Hepatocyte (in vitro differentiated cells): ENCODE results near the gene C6orf136. TPM values are rescaled to one million over a fixed set of nuclear protein-coding genes. Genes with fewer than 3 reads are reported as not detected.
"Not testable (repeated sequence)": the region's sequence is repeated elsewhere in the genome, so short reads cannot be mapped to it uniquely, and the experiment has no call there.

ENCODE experiments used
- DNase-seq: peaks from one replicate; pipeline ENCODE4 v3.0.0-alpha.2; 2016; ENCODE audit warnings: low spot score
- H2AFZ ChIP-seq: fragments of 200-600 bp; sonication (generic); 2 replicates; pipeline ENCODE4 v1.6.0; 2016; ENCODE audit warnings: antibody characterized with exemption, mild to moderate bottlenecking
- H3K27ac ChIP-seq: fragments of 200-600 bp; sonication (generic); 2 replicates; pipeline ENCODE4 v1.5.1; 2016; ENCODE audit warnings: mild to moderate bottlenecking
- H3K27me3 ChIP-seq: fragments of 200-600 bp; sonication (generic); 2 replicates; pipeline ENCODE4 v1.6.1; 2016
- H3K36me3 ChIP-seq: fragments of 200-600 bp; sonication (generic); replicated peaks from 2 replicates; pipeline ENCODE4 v1.5.1; 2016; ENCODE audit warnings: low read depth; ENCODE audit not compliant: insufficient read depth
- H3K4me1 ChIP-seq: fragments of 200-600 bp; sonication (generic); 2 replicates; pipeline ENCODE4 v1.5.1; 2016; ENCODE audit warnings: mild to moderate bottlenecking, moderate library complexity; ENCODE audit not compliant: insufficient read depth
- H3K4me2 ChIP-seq: fragments of 200-600 bp; sonication (generic); 2 replicates; pipeline ENCODE4 v1.6.0; 2016
- H3K4me3 ChIP-seq: fragments of 200-600 bp; sonication (generic); 2 replicates; pipeline ENCODE4 v1.5.1; 2016; ENCODE audit warnings: mild to moderate bottlenecking
- H3K79me2 ChIP-seq: fragments of 200-600 bp; sonication (generic); 2 replicates; pipeline ENCODE4 v1.6.0; 2017; ENCODE audit warnings: mild to moderate bottlenecking
- H3K9me2 ChIP-seq: fragments of 200-600 bp; sonication (generic); replicated peaks from 2 replicates; pipeline ENCODE4 v1.6.0; 2017; ENCODE audit warnings: mild to moderate bottlenecking; ENCODE audit not compliant: insufficient read depth
- H3K9me3 ChIP-seq: fragments of 200-600 bp; sonication (generic); 2 replicates; pipeline ENCODE4 v1.5.1; 2016; ENCODE audit warnings: low read depth, mild to moderate bottlenecking
- H4K20me1 ChIP-seq: fragments of 200-600 bp; sonication (generic); 2 replicates; pipeline ENCODE4 v1.6.0; 2016; ENCODE audit warnings: mild to moderate bottlenecking; ENCODE audit not compliant: insufficient read depth, poor library complexity, severe bottlenecking
- EZH2 ChIP-seq: fragments of 200-600 bp; sonication (generic); IDR thresholded peaks from 2 replicates; pipeline ENCODE4 v1.6.1; 2016; ENCODE audit warnings: antibody characterized with exemption, mild to moderate bottlenecking, borderline replicate concordance
- EZH2phosphoT487 ChIP-seq: fragments of 200-600 bp; sonication (generic); IDR thresholded peaks from one replicate; pipeline ENCODE4 v1.6.1; 2018; ENCODE audit warnings: antibody characterized with exemption, mild to moderate bottlenecking, low read depth, moderate library complexity; ENCODE audit not compliant: unreplicated experiment, severe bottlenecking
- WGBS: methylation state at CpG from one replicate; pipeline ENCODE4 v1.1.6; 2016; ENCODE audit warnings: low lambda C conversion rate; ENCODE audit errors: missing lambda C conversion rate; 5-methylcytosine and 5-hydroxymethylcytosine counted together
- polyA plus RNA-seq: library from polyadenylated mRNA; unstranded; fragments of >200 nt; fragmentation: Nextera tagmentation; extraction: Ambion mirVana; gene quantifications from 2 replicates; pipeline ENCODE4 v1.2.1, GENCODE V29; 2016
- total RNA-seq: library from RNA; depleted of rRNA; stranded (reverse); fragments of >200 nt; gene quantifications from 2 replicates; pipeline ENCODE4 v1.2.3, GENCODE V29; 2014
- TF ChIP-seq, protein P1 (sequence below): fragments of 200-600 bp; sonication (generic); IDR thresholded peaks from 2 replicates; pipeline ENCODE4 v1.5.1; 2016; ENCODE audit warnings: antibody characterized with exemption, mild to moderate bottlenecking; ENCODE audit not compliant: poor library complexity

The C6orf136 gene, protein sequence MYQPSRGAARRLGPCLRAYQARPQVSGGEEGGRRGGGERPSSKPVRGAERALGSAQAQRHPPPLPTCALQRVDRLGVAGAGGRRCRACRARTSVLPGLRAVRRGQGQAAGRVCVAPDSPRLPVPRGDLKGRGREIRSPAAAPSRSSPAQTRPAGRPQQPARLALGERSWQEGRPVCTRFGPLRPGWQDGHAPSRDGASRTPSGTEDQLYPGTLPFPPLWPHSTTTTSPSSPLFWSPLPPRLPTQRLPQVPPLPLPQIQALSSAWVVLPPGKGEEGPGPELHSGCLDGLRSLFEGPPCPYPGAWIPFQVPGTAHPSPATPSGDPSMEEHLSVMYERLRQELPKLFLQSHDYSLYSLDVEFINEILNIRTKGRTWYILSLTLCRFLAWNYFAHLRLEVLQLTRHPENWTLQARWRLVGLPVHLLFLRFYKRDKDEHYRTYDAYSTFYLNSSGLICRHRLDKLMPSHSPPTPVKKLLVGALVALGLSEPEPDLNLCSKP
- 8.7 and 21.3 TPM in 2 replicates for total RNA-seq
- 16.9 and 28.0 TPM in 2 replicates for polyA plus RNA-seq

DNA sequence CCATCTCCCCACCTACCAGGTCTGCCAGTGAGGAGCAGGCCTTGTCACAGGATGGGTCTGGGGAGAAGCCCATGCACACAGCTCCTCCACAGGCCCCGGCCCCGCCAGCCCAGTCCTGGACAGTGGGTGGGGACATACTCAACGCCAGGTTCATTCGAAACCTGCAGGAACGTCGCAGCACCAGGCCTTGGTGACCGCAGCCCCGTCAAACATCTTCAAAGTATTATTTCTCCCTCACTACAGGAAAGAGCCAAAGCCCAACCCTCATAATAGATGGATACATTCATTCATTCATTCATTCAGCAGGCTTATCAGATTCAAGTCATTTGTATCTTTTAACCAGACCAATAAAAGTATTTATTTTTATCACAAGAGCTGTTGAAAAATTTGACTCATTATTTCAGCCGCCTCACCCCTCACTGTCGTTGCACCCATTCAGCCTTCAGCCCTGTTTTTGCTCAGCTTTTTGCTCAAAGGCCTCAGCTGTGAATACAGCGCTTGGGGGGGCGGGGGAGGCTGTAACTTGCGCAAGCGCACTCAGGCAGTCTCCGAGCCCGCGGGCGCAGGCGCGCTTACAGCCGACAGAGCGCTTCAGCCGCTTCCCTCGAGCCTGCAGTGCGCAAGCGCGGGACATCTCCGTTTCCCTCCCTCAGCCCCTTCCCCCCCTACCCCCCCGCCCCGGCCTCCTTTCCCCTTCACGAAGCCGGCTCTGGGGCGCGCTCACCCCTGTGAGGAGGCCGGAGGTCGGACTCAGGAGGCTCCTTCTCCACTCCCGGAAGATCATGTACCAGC lies at the start of gene C6orf136:
TSS of gene C6orf136 (plus strand) at position 684 of the 792 bp plus-strand sequence. CDS start at position 783, 99 bp downstream.
- Histone ChIP-seq H4K20me1 (peaks cover 8% of the 10 kb centered on the region), H3K27me3 (no peaks in the 10 kb centered on the region), H3K4me1 (peaks cover 13% of the 10 kb centered on the region), H3K79me2 (peaks cover 50% of the 10 kb centered on the region), H3K9me3 (no peaks in the 10 kb centered on the region), H3K27ac (peak within 1 kb of the TSS; percentile 95), H2AFZ (peak within 1 kb of the TSS; percentile 89), H3K36me3 (no peaks in the 10 kb centered on the region), H3K4me3 (peak within 1 kb of the TSS; percentile 88), H3K4me2 (peak within 1 kb of the TSS; percentile 89), H3K9me2 (no peaks in the 10 kb centered on the region)
- 20% methylated on average over 21 of the region's 37 CpGs for WGBS
- TF ChIP-seq, protein P1, sequence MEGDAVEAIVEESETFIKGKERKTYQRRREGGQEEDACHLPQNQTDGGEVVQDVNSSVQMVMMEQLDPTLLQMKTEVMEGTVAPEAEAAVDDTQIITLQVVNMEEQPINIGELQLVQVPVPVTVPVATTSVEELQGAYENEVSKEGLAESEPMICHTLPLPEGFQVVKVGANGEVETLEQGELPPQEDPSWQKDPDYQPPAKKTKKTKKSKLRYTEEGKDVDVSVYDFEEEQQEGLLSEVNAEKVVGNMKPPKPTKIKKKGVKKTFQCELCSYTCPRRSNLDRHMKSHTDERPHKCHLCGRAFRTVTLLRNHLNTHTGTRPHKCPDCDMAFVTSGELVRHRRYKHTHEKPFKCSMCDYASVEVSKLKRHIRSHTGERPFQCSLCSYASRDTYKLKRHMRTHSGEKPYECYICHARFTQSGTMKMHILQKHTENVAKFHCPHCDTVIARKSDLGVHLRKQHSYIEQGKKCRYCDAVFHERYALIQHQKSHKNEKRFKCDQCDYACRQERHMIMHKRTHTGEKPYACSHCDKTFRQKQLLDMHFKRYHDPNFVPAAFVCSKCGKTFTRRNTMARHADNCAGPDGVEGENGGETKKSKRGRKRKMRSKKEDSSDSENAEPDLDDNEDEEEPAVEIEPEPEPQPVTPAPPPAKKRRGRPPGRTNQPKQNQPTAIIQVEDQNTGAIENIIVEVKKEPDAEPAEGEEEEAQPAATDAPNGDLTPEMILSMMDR, result no peak
- TF ChIP-seq EZH2phosphoT487 (no peak), EZH2 (no peak)
- peak; percentile 97 for DNase-seq

DNA sequence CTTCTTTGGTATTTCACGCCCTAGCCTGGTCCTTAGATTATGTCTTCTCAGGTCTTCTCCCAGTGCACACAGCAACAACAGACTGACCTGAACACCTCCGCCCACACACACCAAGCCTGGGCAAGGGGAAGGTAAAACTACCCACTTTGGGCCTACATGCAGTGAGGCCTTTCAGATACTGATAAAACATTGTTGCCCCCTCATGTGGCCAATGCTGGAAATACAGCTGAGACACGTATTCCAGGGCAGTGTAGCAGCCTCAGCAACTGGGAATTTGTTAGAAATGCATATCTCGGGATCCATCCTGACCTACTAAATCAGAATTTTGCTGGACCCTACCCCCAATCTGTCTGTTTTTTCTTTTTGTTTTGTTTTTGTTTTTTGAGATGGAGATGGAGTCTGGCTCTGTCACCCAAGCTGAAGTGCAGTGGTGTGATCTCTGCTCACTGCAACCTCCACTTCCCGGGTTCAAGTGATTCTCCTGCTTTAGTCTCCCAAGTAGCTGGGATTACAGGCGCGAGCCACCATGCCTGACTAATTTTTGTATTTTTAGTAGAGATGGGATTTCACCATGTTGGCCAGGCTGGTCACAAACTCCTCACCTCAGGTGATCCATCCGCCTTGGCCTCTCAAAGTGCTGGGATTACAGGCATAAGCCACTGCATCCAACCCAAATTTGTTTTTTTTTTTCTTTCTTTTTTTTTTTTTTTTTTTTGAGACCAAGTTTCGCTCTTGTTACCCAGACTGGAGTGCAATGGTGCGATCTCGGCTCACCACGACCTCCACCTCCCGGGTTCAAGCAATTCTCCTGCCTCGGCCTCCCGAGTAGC lies 49.4 kb upstream of the C6orf136 start:
- peak; percentile 85 for DNase-seq
- H3K27me3 ChIP-seq, H3K4me2 ChIP-seq, H3K4me1 ChIP-seq, H3K79me2 ChIP-seq, H4K20me1 ChIP-seq, H2AFZ ChIP-seq, H3K9me3 ChIP-seq, H3K4me3 ChIP-seq, H3K36me3 ChIP-seq, H3K9me2 ChIP-seq: not testable (repeated sequence)
- 83% methylated on average over 14 of the region's 15 CpGs for WGBS
- TF ChIP-seq, protein P1, result peak; percentile 65
- peak overlapping the region; percentile 8 for H3K27ac ChIP-seq

DNA sequence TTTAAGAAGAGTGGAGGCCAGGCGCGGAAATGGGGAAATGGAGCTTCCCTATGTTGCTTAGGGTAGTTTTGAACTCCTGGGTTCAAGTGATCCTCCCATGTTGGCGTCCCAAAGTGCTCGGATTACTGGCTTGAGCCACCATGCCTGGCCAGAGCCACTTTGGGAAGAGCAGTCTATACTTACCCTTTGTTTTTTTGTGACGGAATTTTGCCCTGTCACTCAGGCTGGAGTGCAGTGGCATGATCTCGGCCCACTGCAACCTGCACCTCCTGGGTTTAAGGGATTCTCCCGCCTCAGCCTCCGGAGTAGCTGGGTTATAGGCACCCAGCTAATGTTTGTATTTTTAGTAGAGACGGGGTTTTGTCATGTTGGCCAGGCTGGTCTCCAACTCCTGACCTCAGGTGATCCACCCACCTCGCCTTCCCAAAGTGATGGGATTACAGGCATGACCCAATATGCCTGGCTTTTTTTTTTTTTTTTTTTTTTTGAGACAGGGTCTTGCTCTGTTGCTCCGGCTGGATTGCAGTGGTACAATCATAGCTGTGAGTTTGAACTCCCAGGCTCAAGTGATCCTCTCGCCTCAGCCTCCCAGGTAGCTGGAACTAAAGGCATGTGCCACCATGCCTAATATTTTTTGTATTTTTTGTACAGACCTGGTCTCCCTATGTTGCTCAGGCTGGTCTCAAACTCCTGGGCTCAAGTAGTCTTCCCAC lies 47.9 kb upstream of the C6orf136 start:
- Histone ChIP-seq H3K4me1 (no peaks in the 10 kb centered on the region), H3K27ac (no peak overlapping the region), H3K9me2 (no peaks in the 10 kb centered on the region), H3K27me3 (no peaks in the 10 kb centered on the region), H3K4me2 (no peak overlapping the region), H4K20me1 (peaks cover 11% of the 10 kb centered on the region), H3K9me3 (no peaks in the 10 kb centered on the region), H3K79me2 (no peaks in the 10 kb centered on the region), H3K4me3 (no peak overlapping the region), H2AFZ (no peak overlapping the region), H3K36me3 (no peaks in the 10 kb centered on the region)
- DNase-seq, result no peak
- 94% methylated on average over 12 of the region's 12 CpGs for WGBS
- TF ChIP-seq EZH2phosphoT487 (no peak), EZH2 (no peak)
- TF ChIP-seq, protein P1, result no peak
